CD4-positive, alpha-beta T cell treated with Interleukin-21 for 1 hour (primary cell): Measurements from ENCODE around the gene EFNA1.

Source experiments
- DNase-seq: peaks from one replicate; pipeline ENCODE4 v3.0.0-alpha.2; 2020

Gene EFNA1

DNA sequence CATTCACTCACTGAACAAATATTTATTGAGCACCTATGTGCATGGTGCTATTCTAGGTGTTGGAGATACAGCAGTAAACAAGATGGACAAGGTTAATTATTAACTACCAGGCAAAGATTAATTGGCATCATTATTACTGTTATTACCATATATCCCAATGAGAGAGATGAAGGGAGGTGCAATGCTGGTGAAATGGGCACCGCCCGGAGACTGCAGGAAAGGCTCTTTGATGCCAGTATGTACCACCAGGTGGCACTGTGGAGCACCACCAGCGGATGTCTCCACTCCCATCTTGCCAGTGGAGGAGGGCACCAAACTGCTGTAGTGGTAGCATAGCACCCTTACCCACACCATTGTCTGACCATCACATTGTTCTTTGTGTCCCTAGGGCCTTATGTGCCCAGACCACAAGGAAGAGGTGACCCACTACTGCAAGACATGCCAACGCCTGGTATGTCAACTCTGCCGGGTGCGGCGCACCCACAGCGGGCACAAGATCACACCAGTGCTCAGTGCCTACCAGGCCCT lies 48.9 kb downstream of the EFNA1 start:
- peak; percentile 84 for DNase-seq

DNA sequence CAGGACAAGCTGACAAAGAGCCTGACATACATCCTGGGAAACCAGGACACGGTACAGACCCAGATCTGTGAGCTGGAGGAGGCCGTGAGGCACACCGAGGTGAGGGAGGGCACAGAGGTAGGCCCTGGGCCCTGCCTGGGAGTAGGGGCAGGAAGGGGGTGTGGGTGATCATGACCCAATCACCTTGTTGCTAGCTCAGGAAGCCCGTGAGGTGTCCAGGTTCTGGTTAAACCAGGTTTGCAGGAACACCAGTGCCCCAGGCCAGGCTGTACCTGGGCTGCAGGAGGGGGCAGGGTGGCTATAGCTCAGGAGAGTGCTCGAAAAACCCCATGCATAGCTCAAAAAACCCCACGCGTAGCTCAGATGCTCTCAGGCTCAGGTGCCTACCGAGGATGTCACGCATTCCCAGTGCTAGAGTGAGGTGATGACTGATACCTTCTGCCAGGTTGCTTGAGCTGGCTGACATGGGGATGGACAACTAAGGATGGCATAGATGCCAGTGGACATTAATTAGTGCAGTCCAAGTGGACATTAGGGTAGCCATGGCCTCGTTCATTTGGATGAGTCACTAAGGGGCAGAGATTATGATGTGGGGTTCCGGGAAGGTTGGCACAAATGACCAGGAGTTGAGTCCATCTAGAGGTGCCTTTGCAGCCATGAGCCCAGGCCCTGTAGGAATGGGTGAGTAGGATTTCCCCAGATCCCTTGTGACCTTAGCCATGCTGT lies 49.7 kb downstream of the EFNA1 start:
- no peak for DNase-seq

DNA sequence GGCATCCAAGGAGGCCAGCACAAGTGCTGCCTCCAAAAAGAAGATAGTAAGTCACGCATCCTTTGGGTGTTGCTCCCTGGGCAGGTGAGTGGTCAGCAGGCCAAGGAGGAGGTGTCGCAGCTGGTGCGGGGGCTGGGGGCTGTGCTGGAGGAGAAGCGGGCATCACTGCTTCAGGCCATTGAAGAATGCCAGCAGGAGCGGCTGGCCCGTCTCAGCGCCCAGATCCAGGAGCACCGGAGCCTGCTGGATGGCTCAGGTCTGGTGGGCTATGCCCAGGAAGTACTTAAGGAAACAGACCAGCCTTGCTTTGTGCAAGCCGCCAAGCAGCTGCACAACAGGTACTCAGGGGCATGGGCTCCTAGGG lies 50.2 kb downstream of the EFNA1 start:
- DNase-seq = no peak

DNA sequence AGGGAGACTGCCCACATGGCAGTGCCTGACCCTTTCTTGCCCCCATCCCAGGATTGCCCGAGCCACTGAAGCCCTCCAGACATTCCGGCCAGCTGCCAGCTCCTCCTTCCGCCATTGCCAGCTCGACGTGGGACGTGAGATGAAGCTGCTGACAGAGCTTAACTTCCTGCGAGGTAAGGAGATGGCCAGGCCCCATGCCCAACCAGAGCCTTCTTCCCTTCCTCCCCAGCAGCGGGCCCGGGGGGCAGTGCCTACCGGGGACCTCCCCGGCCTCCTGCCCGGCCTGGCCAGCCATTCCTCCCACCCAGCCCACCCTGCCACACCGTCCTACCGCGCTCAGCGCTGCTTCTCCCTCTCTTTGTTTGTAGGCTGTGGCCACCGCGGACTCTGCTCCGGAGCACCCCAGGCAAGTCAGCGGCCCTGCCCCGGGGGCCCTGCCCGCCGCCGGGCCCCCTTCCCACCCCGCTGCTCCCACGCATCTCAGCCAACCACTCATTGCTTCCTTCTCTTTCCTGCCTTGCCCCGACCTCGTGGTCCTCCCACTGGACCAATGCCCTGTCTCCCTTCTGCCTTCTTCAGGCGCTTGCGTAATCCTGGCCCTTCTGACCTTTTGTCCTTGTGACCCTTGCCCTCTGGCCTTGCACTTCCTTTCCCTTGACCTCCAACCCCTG lies 50.9 kb downstream of the EFNA1 start:
- DNase-seq = no peak

DNA sequence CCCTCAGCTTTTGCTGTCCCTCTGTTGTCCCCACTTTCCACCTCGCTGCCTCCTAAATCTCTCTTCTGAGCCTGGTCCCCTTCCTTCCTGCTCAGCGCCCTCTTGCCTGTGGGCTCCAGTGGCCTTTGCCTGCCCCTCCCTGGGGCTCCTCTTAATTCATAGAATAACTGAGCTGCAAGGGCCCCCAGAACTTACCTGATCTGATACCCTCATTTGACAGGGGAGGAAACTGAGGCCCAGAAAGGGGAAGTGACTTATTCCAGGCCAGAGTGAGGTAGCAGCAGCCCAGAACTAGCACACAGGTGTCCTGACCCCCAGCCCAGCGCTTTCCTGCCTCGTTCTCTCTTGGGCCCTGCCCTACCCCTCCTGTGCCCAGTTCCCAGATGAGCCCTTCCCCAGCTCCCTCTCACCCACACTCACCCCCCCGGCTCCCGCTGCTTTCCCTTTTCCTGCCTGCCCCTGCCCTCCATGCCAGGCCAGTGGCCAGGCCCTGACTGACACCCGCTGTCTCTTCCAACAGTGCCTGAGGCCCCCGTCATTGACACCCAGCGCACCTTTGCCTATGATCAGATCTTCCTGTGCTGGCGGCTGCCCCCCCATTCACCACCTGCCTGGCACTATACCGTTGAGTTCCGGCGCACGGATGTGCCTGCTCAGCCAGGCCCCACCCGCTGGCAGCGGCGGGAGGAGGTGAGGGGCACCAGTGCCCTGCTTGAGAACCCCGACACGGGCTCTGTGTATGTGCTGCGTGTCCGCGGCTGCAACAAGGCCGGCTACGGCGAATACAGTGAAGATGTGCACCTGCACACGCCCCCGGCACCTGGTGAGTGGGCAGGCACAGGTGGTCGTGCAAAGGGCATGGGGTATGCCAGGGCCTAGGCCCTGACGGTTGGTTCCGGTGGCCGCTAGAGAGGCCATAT lies 51.7 kb downstream of the EFNA1 start:
- DNase-seq = no peak

DNA sequence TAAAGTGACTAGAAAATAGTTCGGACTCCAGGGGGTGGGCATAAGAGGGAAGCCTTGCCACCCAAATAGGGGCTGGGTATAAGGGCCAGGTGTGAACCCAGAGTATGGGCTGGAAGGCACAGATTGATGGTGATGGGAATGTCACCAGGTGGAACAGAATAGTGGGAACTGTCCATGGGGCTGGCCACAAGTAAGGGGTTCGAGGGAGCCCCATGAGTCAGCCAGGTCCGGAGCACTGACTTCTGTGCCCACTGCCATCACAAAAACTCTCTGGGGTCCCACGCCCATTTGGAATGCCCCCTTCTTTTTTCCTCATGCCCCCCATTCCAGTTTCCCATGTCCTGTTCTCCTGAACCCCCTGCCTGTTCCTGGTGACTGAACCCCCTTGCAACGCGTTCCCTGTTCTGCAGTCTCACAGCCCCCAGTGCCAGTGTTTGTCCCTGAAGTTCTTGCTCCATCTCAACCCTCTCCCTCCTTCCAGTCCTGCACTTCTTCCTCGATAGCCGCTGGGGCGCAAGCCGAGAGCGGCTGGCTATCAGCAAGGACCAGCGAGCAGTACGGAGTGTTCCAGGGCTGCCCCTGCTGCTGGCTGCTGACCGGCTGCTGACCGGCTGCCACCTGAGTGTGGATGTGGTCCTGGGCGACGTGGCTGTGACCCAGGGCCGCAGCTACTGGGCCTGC lies 53.8 kb downstream of the EFNA1 start:
- no peak for DNase-seq

DNA sequence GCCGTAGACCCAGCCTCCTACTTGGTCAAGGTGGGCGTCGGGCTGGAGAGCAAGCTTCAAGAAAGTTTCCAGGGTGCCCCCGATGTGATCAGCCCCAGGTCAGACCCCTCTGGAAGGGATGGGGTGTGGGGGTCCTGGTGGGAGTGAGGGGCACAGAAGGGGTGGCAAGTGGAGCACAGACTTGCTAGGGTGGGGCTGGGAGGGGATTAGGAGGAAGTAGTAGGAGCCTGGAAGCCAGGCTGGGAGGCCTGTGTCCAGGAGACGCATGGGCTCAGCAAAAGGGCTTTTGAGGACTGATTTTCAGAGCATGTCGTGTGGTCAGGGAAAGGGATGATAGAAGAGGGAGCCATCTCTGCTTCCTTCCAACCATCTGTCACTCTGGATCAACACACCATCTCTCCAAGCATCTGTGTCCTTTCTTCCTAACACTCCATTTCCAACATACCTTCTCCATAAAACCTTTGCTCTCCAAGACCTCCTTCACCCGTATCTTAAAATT lies 54.4 kb downstream of the EFNA1 start:
- DNase-seq = no peak

DNA sequence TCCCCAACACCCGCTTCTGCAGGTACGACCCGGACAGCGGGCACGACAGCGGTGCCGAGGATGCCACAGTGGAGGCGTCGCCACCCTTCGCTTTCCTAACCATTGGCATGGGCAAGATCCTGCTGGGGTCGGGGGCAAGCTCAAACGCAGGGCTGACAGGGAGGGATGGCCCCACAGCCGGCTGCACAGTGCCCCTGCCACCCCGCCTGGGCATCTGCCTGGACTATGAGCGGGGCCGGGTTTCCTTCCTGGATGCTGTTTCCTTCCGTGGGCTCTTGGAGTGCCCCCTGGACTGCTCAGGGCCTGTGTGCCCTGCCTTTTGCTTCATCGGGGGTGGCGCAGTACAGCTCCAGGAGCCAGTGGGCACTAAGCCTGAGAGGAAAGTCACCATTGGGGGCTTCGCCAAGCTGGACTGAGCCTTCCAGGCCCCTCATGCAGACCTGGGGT lies 56.1 kb downstream of the EFNA1 start:
- DNase-seq = no peak

DNA sequence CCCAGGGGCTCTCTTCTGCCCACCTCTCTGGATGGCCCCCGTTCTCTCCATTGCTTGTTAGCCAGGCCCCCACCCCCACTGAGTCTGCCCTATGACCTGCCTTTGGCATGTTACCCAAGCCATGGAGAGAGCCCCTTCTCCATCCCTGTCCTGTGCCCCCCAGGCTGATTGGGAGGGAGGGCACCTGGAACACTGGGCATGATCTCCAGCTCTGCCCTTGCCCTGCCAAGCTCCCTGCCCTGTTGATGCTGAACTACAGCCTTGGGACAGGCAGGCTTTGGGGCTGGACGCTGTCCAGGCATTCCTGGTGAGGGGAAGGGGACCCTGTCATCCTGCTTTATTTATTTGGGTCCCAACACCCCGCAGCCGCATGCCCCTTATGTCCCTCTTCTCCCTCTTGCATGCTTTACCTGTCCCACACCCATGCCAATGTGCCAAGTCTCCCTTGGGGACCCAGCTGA lies 56.7 kb downstream of the EFNA1 start:
- no peak for DNase-seq
